ENCODE data around the gene ADAD1. TPM values are rescaled to one million over a fixed set of nuclear protein-coding genes. Genes with fewer than 3 reads are reported as not detected.

ADAD1 gene
- total and polyA plus RNA-seq, 5 donors from 2014 or later: not detected

Other genes with a start within 250 kb of the ADAD1 start
- gene BLTP1, start 226.7 kb upstream of the ADAD1 start, total RNA-seq: 108 TPM
- gene BLTP1, start 226.7 kb upstream of the ADAD1 start, polyA plus RNA-seq: 1 to 10 TPM; 6.2 to 7.4 (median 6.4) TPM
- 1.0 TPM for gene IL2, start 77.7 kb downstream of the ADAD1 start, total RNA-seq
- not detected for gene IL2, start 77.7 kb downstream of the ADAD1 start, polyA plus RNA-seq
- gene IL21, start 242.1 kb downstream of the ADAD1 start, total RNA-seq: 0.20 TPM
- gene IL21, start 242.1 kb downstream of the ADAD1 start, polyA plus RNA-seq: under 1 TPM in 1 of 4 donors, not detected in 3; 0.15 TPM